HG02970 (cell line): ENCODE data around the gene UGT2B28.
"Not testable (repeated sequence)": the region's sequence is repeated elsewhere in the genome, so short reads cannot be mapped to it uniquely, and the experiment has no call there.

ENCODE experiments used
- ATAC-seq: cut with Tn5 transposase; IDR thresholded peaks from one replicate; pipeline ENCODE4 v1.9.1; 2021; ENCODE audit warnings: mild to moderate bottlenecking, moderate library complexity, moderate number of reproducible peaks; ENCODE audit not compliant: unreplicated experiment, low FRiP score

Gene UGT2B28

DNA sequence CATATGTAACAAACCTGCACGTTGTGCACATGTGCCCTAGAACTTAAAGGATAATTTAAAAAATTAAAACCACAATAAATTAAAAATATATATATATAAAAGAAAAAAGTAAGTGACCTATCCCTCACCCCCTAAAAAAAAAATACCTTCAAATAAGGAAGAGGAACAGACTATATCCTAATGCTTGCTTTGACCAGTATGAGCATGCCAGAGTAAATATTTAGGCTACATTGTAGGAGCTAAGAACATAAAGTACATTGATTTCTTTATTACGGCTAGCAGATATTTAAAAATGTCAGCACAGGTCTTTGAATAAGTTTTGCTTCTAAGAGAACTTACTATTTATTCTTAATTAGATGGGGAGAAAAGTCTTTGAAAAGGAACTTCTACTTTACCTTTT, 62.8 kb downstream of the UGT2B28 start:
- ATAC-seq = not testable (repeated sequence)

GRCh38 chr4:69343558-69344420, 63.5 kb downstream of the UGT2B28 start:
- not testable (repeated sequence) for ATAC-seq
